H9 (cell line): ENCODE results near the gene PBOV1. TPM values are rescaled to one million over a fixed set of nuclear protein-coding genes. Genes with fewer than 3 reads are reported as not detected.

Experiments used
- DNase-seq: peaks from one replicate; pipeline ENCODE4 v3.0.0-alpha.2; 2017
- H2AFZ ChIP-seq: one replicate; pipeline ENCODE4 v1.6.1; 2013; ENCODE audit warnings: mild to moderate bottlenecking, low read length, control low read depth, moderate library complexity
- H2AK5ac ChIP-seq: 2 replicates; pipeline ENCODE4 v1.6.1; 2013; ENCODE audit warnings: low read length, control low read depth, mixed read lengths; ENCODE audit not compliant: insufficient read length
- H2BK120ac ChIP-seq: one replicate; pipeline ENCODE4 v1.6.1; 2013; ENCODE audit warnings: low read depth, mild to moderate bottlenecking, low read length, control low read depth, inconsistent platforms; ENCODE audit not compliant: poor library complexity, severe bottlenecking
- H2BK12ac ChIP-seq: 2 replicates; pipeline ENCODE4 v1.6.1; 2013; ENCODE audit warnings: low read length, control low read depth, mixed read lengths, low read depth; ENCODE audit not compliant: insufficient read length
- H2BK15ac ChIP-seq: 2 replicates; pipeline ENCODE4 v1.6.1; 2013; ENCODE audit warnings: low read depth, low read length, control low read depth
- H2BK20ac ChIP-seq: one replicate; pipeline ENCODE4 v1.6.1; 2013; ENCODE audit warnings: low read depth, mild to moderate bottlenecking, low read length, control low read depth, inconsistent platforms; ENCODE audit not compliant: poor library complexity, severe bottlenecking
- H2BK5ac ChIP-seq: 2 replicates; pipeline ENCODE4 v1.6.1; 2013; ENCODE audit warnings: low read length, control low read depth, mixed read lengths; ENCODE audit not compliant: insufficient read length
- H3K14ac ChIP-seq: 2 replicates; pipeline ENCODE4 v1.6.1; 2013; ENCODE audit warnings: low read length, control low read depth; ENCODE audit not compliant: insufficient read depth
- H3K18ac ChIP-seq: 2 replicates; pipeline ENCODE4 v1.6.1; 2013; ENCODE audit warnings: low read depth, mild to moderate bottlenecking, mixed read lengths, low read length, control low read depth; ENCODE audit not compliant: insufficient read length
- H3K23ac ChIP-seq: 2 replicates; pipeline ENCODE4 v1.6.1; 2013; ENCODE audit warnings: low read length, control low read depth, mixed read lengths, low read depth; ENCODE audit not compliant: insufficient read length
- H3K23me2 ChIP-seq: 2 replicates; pipeline ENCODE4 v1.6.1; 2013; ENCODE audit warnings: low read depth, mild to moderate bottlenecking, mixed read lengths, low read length, control low read depth; ENCODE audit not compliant: insufficient read length, poor library complexity, severe bottlenecking
- H3K27ac ChIP-seq: 2 replicates; pipeline ENCODE4 v1.5.1; 2013; ENCODE audit warnings: low read length, control low read depth, mixed read lengths, low read depth; ENCODE audit not compliant: insufficient read length
- H3K27me3 ChIP-seq: 2 replicates; pipeline ENCODE4 v1.6.1; 2013; ENCODE audit warnings: low read length, control low read depth, inconsistent platforms; ENCODE audit not compliant: insufficient read depth
- H3K4ac ChIP-seq: 2 replicates; pipeline ENCODE4 v1.6.1; 2013; ENCODE audit warnings: low read depth, mild to moderate bottlenecking, control low read depth, inconsistent platforms, low read length, moderate library complexity
- H3K4me1 ChIP-seq: 2 replicates; pipeline ENCODE4 v1.6.1; 2013; ENCODE audit warnings: low read length, control low read depth, inconsistent platforms; ENCODE audit not compliant: insufficient read depth
- H3K4me2 ChIP-seq: 2 replicates; pipeline ENCODE4 v1.6.1; 2013; ENCODE audit warnings: low read length, control low read depth, mixed read lengths; ENCODE audit not compliant: insufficient read length, insufficient read depth
- H3K56ac ChIP-seq: 2 replicates; pipeline ENCODE4 v1.6.1; 2013; ENCODE audit warnings: low read depth, mild to moderate bottlenecking, mixed read lengths, low read length, control low read depth; ENCODE audit not compliant: insufficient read length
- H3K79me1 ChIP-seq: 2 replicates; pipeline ENCODE4 v1.6.1; 2013; ENCODE audit warnings: low read depth, mild to moderate bottlenecking, moderate library complexity, low read length, control low read depth, inconsistent platforms; ENCODE audit not compliant: insufficient read depth, poor library complexity, severe bottlenecking
- H3K79me2 ChIP-seq: 2 replicates; pipeline ENCODE4 v1.6.1; 2013; ENCODE audit warnings: low read length, control low read depth, inconsistent platforms; ENCODE audit not compliant: insufficient read depth
- H3K9ac ChIP-seq: 2 replicates; pipeline ENCODE4 v1.6.1; 2013; ENCODE audit warnings: low read length, control low read depth, mixed read lengths; ENCODE audit not compliant: insufficient read length; ENCODE audit errors: extremely low read depth
- H3K9me3 ChIP-seq: one replicate; pipeline ENCODE4 v1.6.1; 2013; ENCODE audit warnings: low read depth, low read length, inconsistent platforms; ENCODE audit not compliant: control insufficient read depth
- H3T11ph ChIP-seq: one replicate; pipeline ENCODE4 v1.6.1; 2013; ENCODE audit warnings: mild to moderate bottlenecking, low read length, control low read depth, inconsistent platforms
- H4K20me1 ChIP-seq: one replicate; pipeline ENCODE4 v1.6.1; 2013; ENCODE audit not compliant: control insufficient read depth, insufficient read length, insufficient read depth
- H4K5ac ChIP-seq: 2 replicates; pipeline ENCODE4 v1.6.1; 2013; ENCODE audit warnings: low read depth, mild to moderate bottlenecking, mixed read lengths, low read length, control low read depth; ENCODE audit not compliant: insufficient read length
- H4K8ac ChIP-seq: replicated peaks from 2 replicates; pipeline ENCODE4 v1.6.1; 2013; ENCODE audit warnings: low read length, control low read depth, mixed read lengths, low read depth; ENCODE audit not compliant: insufficient read length
- H4K91ac ChIP-seq: 2 replicates; pipeline ENCODE4 v1.6.1; 2013; ENCODE audit warnings: low read depth, mild to moderate bottlenecking, moderate library complexity, mixed read lengths, low read length, control low read depth; ENCODE audit not compliant: insufficient read length
- H3K27ac Mint-ChIP-seq, 3 experiments: 2 replicates in 2 of 3; 3 replicates in 1 of 3; pipeline ENCODE4 v1.8.0; 2020 to 2021; ENCODE audit warnings: mixed read lengths in 3 of 3, mild to moderate bottlenecking in 1 of 3, moderate library complexity in 1 of 3
- H3K27me3 Mint-ChIP-seq: 2 replicates; pipeline ENCODE4 v1.8.0; 2021; ENCODE audit warnings: low read depth, mild to moderate bottlenecking, moderate library complexity, mixed read lengths
- H3K36me3 Mint-ChIP-seq, 3 experiments: 2 replicates in 2 of 3; 3 replicates in 1 of 3; pipeline ENCODE4 v1.8.0; 2020 to 2021; ENCODE audit warnings: low read depth in 3 of 3, mixed read lengths in 3 of 3; ENCODE audit not compliant: insufficient read depth in 1 of 3
- H3K4me1 Mint-ChIP-seq, 2 experiments: 2 replicates each; pipeline ENCODE4 v1.8.0; 2020; ENCODE audit warnings: mixed read lengths in 2 of 2
- H3K4me3 Mint-ChIP-seq, 2 experiments: 2 replicates in 1 of 2; 3 replicates in 1 of 2; pipeline ENCODE4 v1.8.0; 2020 to 2021; ENCODE audit warnings: mild to moderate bottlenecking in 2 of 2, mixed read lengths in 2 of 2, moderate library complexity in 1 of 2
- H3K9me3 Mint-ChIP-seq, 2 experiments: 2 replicates in 1 of 2; 3 replicates in 1 of 2; pipeline ENCODE4 v1.8.0; 2020; ENCODE audit warnings: mild to moderate bottlenecking in 2 of 2, mixed read lengths in 2 of 2, moderate library complexity in 1 of 2
- WGBS: extraction: QIAGEN DNeasy Blood & Tissue Kit; methylation state at CpG from one replicate; pipeline ENCODE4 v1.1.7; 2013; ENCODE audit warnings: missing lambda C conversion rate, low lambda C conversion rate, mixed read lengths; ENCODE audit not compliant: insufficient read length; ENCODE audit errors: extremely low coverage; 5-methylcytosine and 5-hydroxymethylcytosine counted together
- total RNA-seq: library from RNA; stranded (reverse); gene quantifications from 2 replicates; pipeline ENCODE4 v1.2.1, GENCODE V29; 2021
- TF ChIP-seq, protein P1 (sequence below): fragments of 200-600 bp; sonication (generic); conservative IDR thresholded peaks from 3 replicates; pipeline ENCODE4 v1.8.0; 2021; ENCODE audit warnings: antibody characterized with exemption, mild to moderate bottlenecking

Gene PBOV1
- total RNA-seq, 1 experiment from 2014 or later = not detected

DNA sequence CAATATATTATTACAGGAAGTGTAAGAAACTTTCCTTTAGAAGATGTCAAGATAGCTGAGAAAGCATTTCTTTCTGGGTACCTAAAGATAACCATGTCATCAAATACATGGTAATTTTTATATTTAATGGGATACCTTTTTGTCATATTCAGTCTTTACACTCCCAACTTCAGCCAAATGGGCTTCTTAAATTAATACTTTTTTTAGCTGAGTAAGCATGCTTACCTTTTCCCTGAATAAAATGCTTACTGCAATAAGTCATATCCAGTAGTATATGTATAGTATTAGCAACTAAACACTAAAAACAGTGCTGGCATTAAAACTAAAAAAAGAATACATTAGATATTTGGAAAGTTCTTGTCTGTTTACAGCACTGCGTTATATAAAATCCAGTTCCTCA, 17.4 kb upstream of the PBOV1 start:
- H3K9me3 ChIP-seq = no peaks in the 10 kb centered on the region
- no peak for DNase-seq
- no peak overlapping the region for H2AK5ac ChIP-seq
- no peaks in the 10 kb centered on the region; the same call in 1 of the 2 replicates for H3K27me3 ChIP-seq
- H3K23me2 ChIP-seq = no peaks in the 10 kb centered on the region
- no peaks in the 10 kb centered on the region for H4K20me1 ChIP-seq
- no peak overlapping the region for H3K23ac ChIP-seq
- no peak overlapping the region for H3K4me3 Mint-ChIP-seq
- no peak overlapping the region for H3K14ac ChIP-seq
- no peak overlapping the region for H3K27ac ChIP-seq
- H4K91ac ChIP-seq = no peak overlapping the region
- H3K4me2 ChIP-seq = no peak overlapping the region
- no peak overlapping the region for H2AFZ ChIP-seq
- H2BK12ac ChIP-seq = no peak overlapping the region
- H3K27ac Mint-ChIP-seq = no peak overlapping the region
- no peak overlapping the region for H4K8ac ChIP-seq
- no peak overlapping the region for H2BK5ac ChIP-seq
- peaks cover 5% of the 10 kb centered on the region; the same call in 1 of the 2 replicates for H3K4me1 ChIP-seq
- H3K4me1 Mint-ChIP-seq = peaks cover 11 to 13% of the 10 kb centered on the region in 2 experiments
- no CpG with 5 or more reads among the region's 1 CpG for WGBS
- no peak overlapping the region for H2BK120ac ChIP-seq
- H3K4ac ChIP-seq = no peak overlapping the region
- H3K56ac ChIP-seq = no peak overlapping the region
- no peak overlapping the region for H2BK20ac ChIP-seq
- no peak overlapping the region for H3K9ac ChIP-seq
- no peaks in the 10 kb centered on the region for H3K27me3 Mint-ChIP-seq
- no peaks in the 10 kb centered on the region for H3K36me3 Mint-ChIP-seq
- H3K9me3 Mint-ChIP-seq = no peaks in the 10 kb centered on the region
- H3K79me1 ChIP-seq = no peaks in the 10 kb centered on the region
- H3T11ph ChIP-seq = no peak overlapping the region
- H2BK15ac ChIP-seq = no peak overlapping the region
- H3K79me2 ChIP-seq = no peaks in the 10 kb centered on the region
- no peak overlapping the region for H4K5ac ChIP-seq
- no peak overlapping the region for H3K18ac ChIP-seq
- TF ChIP-seq, protein P1, sequence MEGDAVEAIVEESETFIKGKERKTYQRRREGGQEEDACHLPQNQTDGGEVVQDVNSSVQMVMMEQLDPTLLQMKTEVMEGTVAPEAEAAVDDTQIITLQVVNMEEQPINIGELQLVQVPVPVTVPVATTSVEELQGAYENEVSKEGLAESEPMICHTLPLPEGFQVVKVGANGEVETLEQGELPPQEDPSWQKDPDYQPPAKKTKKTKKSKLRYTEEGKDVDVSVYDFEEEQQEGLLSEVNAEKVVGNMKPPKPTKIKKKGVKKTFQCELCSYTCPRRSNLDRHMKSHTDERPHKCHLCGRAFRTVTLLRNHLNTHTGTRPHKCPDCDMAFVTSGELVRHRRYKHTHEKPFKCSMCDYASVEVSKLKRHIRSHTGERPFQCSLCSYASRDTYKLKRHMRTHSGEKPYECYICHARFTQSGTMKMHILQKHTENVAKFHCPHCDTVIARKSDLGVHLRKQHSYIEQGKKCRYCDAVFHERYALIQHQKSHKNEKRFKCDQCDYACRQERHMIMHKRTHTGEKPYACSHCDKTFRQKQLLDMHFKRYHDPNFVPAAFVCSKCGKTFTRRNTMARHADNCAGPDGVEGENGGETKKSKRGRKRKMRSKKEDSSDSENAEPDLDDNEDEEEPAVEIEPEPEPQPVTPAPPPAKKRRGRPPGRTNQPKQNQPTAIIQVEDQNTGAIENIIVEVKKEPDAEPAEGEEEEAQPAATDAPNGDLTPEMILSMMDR = no peak
